GM12891 (cell line): ENCODE data around the gene MFSD12.

Source experiments
- POLR2A ChIP-seq: IDR thresholded peaks from 2 replicates; pipeline ENCODE4 v1.6.1; 2011; ENCODE audit warnings: low read depth, low read length, control low read depth
- POLR2AphosphoS5 ChIP-seq: IDR thresholded peaks from 2 replicates; pipeline ENCODE4 v1.6.1; 2011; ENCODE audit warnings: low read depth, low read length, control low read depth
- SPI1 ChIP-seq: IDR thresholded peaks from 2 replicates; pipeline ENCODE4 v1.6.1; 2011; ENCODE audit warnings: low read depth, low read length, control low read depth

- TF ChIP-seq POLR2AphosphoS5 (no peak), POLR2A (no peak), SPI1 (no peak)
Observed at GRCh38 chr19:3549816-3550215, 7.6 kb downstream of the MFSD12 start.
